Measurements from ENCODE around the gene SATL1. TPM values are rescaled to one million over a fixed set of nuclear protein-coding genes. Genes with fewer than 3 reads are reported as not detected.

The SATL1 gene
- total RNA-seq, 1 donor from 2014 or later: not detected

DNA sequence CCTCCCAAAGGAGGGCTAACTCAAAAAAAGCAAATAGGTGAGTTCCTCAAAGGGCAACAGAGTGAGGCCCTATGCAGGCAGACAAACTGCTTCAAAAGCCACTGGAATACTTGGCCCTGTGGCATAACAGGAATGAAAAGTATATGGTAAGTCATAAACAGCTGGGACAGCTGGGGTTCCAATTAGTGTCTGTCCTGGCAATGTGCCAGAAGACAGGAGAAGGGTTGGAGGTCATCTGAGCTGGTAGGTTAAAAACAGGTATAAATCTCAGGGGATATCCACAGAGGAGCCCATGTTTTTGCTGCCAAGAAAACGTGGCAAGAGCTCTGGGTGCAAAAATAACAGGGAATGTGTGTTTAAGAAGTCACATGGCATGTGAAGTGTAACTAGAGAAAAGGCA, 128.3 kb downstream of the SATL1 start:
- no peak for DNase-seq (ENCODE audit: low spot score)
- H3K27me3 Mint-ChIP-seq (ENCODE audit: low read depth): peaks cover 9% of the 10 kb centered on the region
- no peak overlapping the region for H3K27ac Mint-ChIP-seq (ENCODE audit: unreplicated experiment)
- no peaks in the 10 kb centered on the region for H3K4me1 Mint-ChIP-seq (ENCODE audit: low read depth)
- H3K4me3 Mint-ChIP-seq (ENCODE audit: unreplicated experiment): no peak overlapping the region
- no peaks in the 10 kb centered on the region for H3K36me3 Mint-ChIP-seq (ENCODE audit: low read depth)
- TF ChIP-seq, protein P1, sequence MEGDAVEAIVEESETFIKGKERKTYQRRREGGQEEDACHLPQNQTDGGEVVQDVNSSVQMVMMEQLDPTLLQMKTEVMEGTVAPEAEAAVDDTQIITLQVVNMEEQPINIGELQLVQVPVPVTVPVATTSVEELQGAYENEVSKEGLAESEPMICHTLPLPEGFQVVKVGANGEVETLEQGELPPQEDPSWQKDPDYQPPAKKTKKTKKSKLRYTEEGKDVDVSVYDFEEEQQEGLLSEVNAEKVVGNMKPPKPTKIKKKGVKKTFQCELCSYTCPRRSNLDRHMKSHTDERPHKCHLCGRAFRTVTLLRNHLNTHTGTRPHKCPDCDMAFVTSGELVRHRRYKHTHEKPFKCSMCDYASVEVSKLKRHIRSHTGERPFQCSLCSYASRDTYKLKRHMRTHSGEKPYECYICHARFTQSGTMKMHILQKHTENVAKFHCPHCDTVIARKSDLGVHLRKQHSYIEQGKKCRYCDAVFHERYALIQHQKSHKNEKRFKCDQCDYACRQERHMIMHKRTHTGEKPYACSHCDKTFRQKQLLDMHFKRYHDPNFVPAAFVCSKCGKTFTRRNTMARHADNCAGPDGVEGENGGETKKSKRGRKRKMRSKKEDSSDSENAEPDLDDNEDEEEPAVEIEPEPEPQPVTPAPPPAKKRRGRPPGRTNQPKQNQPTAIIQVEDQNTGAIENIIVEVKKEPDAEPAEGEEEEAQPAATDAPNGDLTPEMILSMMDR (IDR thresholded peaks at IDR 0.05): no peak
- H3K9me3 Mint-ChIP-seq (ENCODE audit: low read depth): no peaks in the 10 kb centered on the region

DNA sequence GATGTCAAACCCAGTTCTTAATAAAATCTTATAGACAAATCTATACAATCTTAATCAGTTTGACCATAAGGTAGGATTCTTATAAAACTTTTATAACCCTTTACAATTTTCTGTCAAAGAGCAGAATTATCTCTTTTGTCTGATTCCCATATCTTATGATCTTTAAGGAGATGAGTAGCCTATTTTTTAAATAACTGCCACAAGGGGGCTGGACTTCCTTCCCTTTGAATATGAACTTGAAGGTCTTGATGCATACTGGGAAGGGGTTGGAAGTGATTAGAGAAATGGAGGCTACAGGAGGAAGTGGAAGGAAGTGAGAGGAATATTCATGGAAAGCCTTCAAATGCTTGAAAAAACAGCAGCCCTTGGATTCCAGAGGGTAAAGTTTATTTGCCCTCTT, 128.8 kb downstream of the SATL1 start:
- H3K4me1 Mint-ChIP-seq (ENCODE audit: low read depth): no peaks in the 10 kb centered on the region
- peaks cover 7% of the 10 kb centered on the region for H3K27me3 Mint-ChIP-seq (ENCODE audit: low read depth)
- no peaks in the 10 kb centered on the region for H3K36me3 Mint-ChIP-seq (ENCODE audit: low read depth)
- TF ChIP-seq, protein P1 (IDR thresholded peaks at IDR 0.05): peak; percentile 46
- DNase-seq (ENCODE audit: low spot score): no peak
- no peak overlapping the region for H3K27ac Mint-ChIP-seq (ENCODE audit: unreplicated experiment)
- H3K9me3 Mint-ChIP-seq (ENCODE audit: low read depth): no peaks in the 10 kb centered on the region
- H3K4me3 Mint-ChIP-seq (ENCODE audit: unreplicated experiment): no peak overlapping the region

DNA sequence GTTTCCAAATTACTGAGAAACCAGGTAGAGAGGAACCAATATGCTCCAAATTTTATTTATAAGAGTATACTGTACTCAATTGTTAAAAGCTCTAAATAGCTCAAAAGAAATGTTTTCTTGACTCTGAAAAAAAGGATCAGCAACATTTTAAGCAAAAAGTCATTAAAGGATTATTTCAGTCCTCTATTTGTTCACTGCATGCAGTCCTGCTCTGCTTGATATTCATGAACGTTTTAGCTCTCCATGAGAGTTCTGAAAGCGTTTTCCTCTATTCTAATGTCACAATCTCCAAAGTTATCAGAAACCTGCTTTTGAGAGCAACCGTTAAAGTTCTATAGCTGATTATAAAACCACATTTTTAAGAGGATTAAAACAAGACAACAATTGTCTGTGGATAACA, 129.4 kb downstream of the SATL1 start:
- Mint-ChIP-seq H3K4me3 (ENCODE audit: unreplicated experiment) (no peak overlapping the region), H3K36me3 (ENCODE audit: low read depth) (no peaks in the 10 kb centered on the region), H3K27me3 (ENCODE audit: low read depth) (peaks cover 7% of the 10 kb centered on the region), H3K9me3 (ENCODE audit: low read depth) (no peaks in the 10 kb centered on the region), H3K27ac (ENCODE audit: unreplicated experiment) (no peak overlapping the region), H3K4me1 (ENCODE audit: low read depth) (no peaks in the 10 kb centered on the region)
- no peak for DNase-seq (ENCODE audit: low spot score)
- TF ChIP-seq, protein P1 (IDR thresholded peaks at IDR 0.05): no peak

DNA sequence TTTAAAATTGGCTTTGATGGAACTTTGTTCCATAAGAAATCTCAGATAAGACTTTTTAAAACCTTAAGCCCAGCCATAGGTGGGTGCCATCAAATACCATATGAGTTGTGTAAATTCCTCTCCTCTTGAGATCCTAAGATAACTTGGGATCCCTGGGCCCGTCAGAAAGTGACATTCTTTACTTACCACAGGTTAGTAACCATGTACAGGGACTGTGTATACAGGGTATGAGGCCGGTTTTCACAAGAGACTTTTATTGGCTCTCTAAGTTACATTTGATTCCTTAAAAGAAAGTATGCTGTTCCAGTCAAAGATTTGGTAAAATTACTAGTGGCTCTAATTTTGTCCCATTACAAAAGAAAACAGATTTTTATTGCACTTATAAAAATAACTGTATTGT, 129.8 kb downstream of the SATL1 start:
- H3K9me3 Mint-ChIP-seq (ENCODE audit: low read depth): no peaks in the 10 kb centered on the region

DNA sequence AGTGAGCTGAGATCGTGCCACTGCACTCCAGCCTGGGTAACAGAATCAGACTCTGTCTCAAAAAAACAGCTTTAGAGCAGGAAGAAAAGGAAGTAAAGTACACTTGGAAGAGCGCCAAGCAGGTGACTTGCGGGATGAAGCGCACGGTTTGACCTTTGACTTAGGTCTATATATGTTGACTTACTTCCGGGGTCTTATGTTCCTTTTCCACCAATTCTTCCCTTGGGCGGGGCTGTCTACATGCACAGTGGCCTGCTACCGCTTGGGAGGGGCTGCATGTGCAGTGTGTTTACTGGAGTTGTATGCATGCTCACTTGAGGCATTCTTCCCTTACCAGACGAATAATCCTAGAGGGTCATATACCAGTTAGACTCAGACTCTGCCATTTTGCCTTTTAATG, 131.3 kb downstream of the SATL1 start:
- Mint-ChIP-seq H3K36me3 (ENCODE audit: low read depth) (no peaks in the 10 kb centered on the region), H3K4me1 (ENCODE audit: low read depth) (no peaks in the 10 kb centered on the region), H3K4me3 (ENCODE audit: unreplicated experiment) (no peak overlapping the region), H3K27ac (ENCODE audit: unreplicated experiment) (no peak overlapping the region), H3K9me3 (ENCODE audit: low read depth) (no peaks in the 10 kb centered on the region), H3K27me3 (ENCODE audit: low read depth) (peaks cover 7% of the 10 kb centered on the region)
- DNase-seq (ENCODE audit: low spot score): no peak
- TF ChIP-seq, protein P1 (IDR thresholded peaks at IDR 0.05): no peak

More for the DNA sequence above, 129.8 kb downstream of the SATL1 start:
- Mint-ChIP-seq H3K4me1 (ENCODE audit: low read depth) (no peaks in the 10 kb centered on the region), H3K27ac (ENCODE audit: unreplicated experiment) (no peak overlapping the region), H3K36me3 (ENCODE audit: low read depth) (no peaks in the 10 kb centered on the region), H3K4me3 (ENCODE audit: unreplicated experiment) (no peak overlapping the region), H3K27me3 (ENCODE audit: low read depth) (peaks cover 7% of the 10 kb centered on the region)
- no peak for DNase-seq (ENCODE audit: low spot score)
- TF ChIP-seq, protein P1 (IDR thresholded peaks at IDR 0.05): no peak

Data from chondrocyte (in vitro differentiated cells).